Nephron progenitor cell (in vitro differentiated cells): ENCODE data around the gene OPHN1.
A peak's percentile ranks its signal among the peaks of the same experiment; 100 is the strongest.
"Not testable (repeated sequence)": the region's sequence is repeated elsewhere in the genome, so short reads cannot be mapped to it uniquely, and the experiment has no call there.

Experiments
- DNase-seq: peaks from one replicate; pipeline ENCODE4 v3.0.0; 2021
- H3K27ac Mint-ChIP-seq: 2 replicates; pipeline ENCODE4 v1.8.0; 2021; ENCODE audit warnings: mild to moderate bottlenecking, moderate library complexity, mixed read lengths
- H3K27me3 Mint-ChIP-seq: 2 replicates; pipeline ENCODE4 v1.8.0; 2021; ENCODE audit warnings: mild to moderate bottlenecking, low read depth, mixed read lengths; ENCODE audit not compliant: poor library complexity
- H3K36me3 Mint-ChIP-seq: 2 replicates; pipeline ENCODE4 v1.8.0; 2021; ENCODE audit warnings: low read depth, mixed read lengths
- H3K4me1 Mint-ChIP-seq: 2 replicates; pipeline ENCODE4 v1.8.0; 2021; ENCODE audit warnings: mixed read lengths
- H3K4me3 Mint-ChIP-seq: 2 replicates; pipeline ENCODE4 v1.8.0; 2021; ENCODE audit warnings: mild to moderate bottlenecking, moderate library complexity, mixed read lengths
- H3K9me3 Mint-ChIP-seq: 2 replicates; pipeline ENCODE4 v1.8.0; 2021; ENCODE audit warnings: mild to moderate bottlenecking, moderate library complexity, mixed read lengths
- CTCF ChIP-seq: fragments of 200-600 bp; sonication (generic); IDR thresholded peaks from 2 replicates; pipeline ENCODE4 v1.5.0; 2021; ENCODE audit warnings: antibody characterized with exemption

The OPHN1 gene

DNA sequence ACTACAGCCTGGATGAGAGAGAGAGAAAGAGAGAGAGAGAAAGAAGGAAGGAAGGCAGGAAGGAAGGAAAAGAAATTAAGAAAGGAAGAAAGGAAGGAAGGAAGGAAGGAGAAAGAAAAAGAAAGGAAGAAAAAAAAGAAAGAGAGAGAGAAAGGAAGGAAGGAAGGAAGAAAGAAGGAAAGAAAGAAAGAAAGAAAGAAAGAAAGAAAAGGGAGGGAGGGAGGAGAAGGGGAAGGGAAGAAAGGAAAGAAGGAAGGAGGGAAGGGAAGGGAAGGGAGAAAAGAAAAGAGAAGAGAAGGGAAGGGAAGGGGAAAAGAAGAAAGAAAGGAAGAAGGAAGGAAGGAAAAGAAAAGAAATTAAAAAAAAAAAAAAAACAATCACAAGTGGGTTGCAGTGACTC lies 146.3 kb downstream of the OPHN1 start:
- H3K36me3 Mint-ChIP-seq, result no peaks in the 10 kb centered on the region
- H3K9me3 Mint-ChIP-seq, result peaks cover 14% of the 10 kb centered on the region
- H3K4me3 Mint-ChIP-seq, result no peak overlapping the region
- peaks cover 6% of the 10 kb centered on the region for H3K4me1 Mint-ChIP-seq
- no peaks in the 10 kb centered on the region for H3K27me3 Mint-ChIP-seq
- TF ChIP-seq CTCF, result no peak
- no peak overlapping the region for H3K27ac Mint-ChIP-seq
- no peak for DNase-seq

DNA sequence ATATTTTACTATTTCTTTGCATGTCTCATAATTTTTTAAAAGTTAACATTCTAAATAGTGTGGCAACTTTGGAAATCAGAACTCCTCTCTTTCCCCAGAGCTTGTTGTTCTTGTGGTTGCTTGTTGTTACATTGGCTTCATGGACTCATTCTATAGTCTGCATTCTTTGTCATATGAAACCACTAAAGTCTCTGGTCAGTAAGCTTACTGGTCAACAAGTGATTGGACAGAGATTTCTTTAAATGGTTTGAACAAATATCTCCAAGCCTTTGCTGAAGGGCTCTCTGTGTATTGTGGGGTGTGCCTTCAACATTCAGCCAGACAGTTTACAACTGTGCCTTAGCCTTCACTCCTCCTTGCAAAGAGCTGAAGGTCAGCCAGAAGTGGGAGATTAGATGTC lies 147.2 kb downstream of the OPHN1 start:
- Mint-ChIP-seq H3K9me3 (peaks cover 14% of the 10 kb centered on the region), H3K4me3 (no peak overlapping the region), H3K4me1 (peaks cover 6% of the 10 kb centered on the region), H3K36me3 (no peaks in the 10 kb centered on the region), H3K27ac (no peak overlapping the region), H3K27me3 (no peaks in the 10 kb centered on the region)
- no peak for DNase-seq
- no peak for TF ChIP-seq CTCF

- no peaks in the 10 kb centered on the region for H3K27me3 Mint-ChIP-seq
- TF ChIP-seq CTCF, result no peak
- no peak overlapping the region for H3K27ac Mint-ChIP-seq
- peaks cover 20% of the 10 kb centered on the region for H3K9me3 Mint-ChIP-seq
- H3K4me3 Mint-ChIP-seq, result no peak overlapping the region
- DNase-seq, result no peak
- peaks cover 6% of the 10 kb centered on the region for H3K4me1 Mint-ChIP-seq
- H3K36me3 Mint-ChIP-seq, result no peaks in the 10 kb centered on the region
Measured at GRCh38 chrX:68284281-68284904, 148.9 kb downstream of the OPHN1 start.

- TF ChIP-seq CTCF, result no peak
- Mint-ChIP-seq H3K9me3 (peaks cover 35% of the 10 kb centered on the region), H3K36me3 (no peaks in the 10 kb centered on the region), H3K4me3 (no peak overlapping the region), H3K4me1 (no peaks in the 10 kb centered on the region), H3K27me3 (no peaks in the 10 kb centered on the region), H3K27ac (no peak overlapping the region)
- no peak for DNase-seq
Measured at GRCh38 chrX:68273887-68274286, 159.4 kb downstream of the OPHN1 start.

- not testable (repeated sequence) for DNase-seq, H3K36me3 Mint-ChIP-seq, H3K27ac Mint-ChIP-seq, H3K4me3 Mint-ChIP-seq, H3K4me1 Mint-ChIP-seq, H3K27me3 Mint-ChIP-seq
- peaks cover 60% of the 10 kb centered on the region for H3K9me3 Mint-ChIP-seq
Measured at GRCh38 chrX:68264793-68265192, 168.5 kb downstream of the OPHN1 start.

DNA sequence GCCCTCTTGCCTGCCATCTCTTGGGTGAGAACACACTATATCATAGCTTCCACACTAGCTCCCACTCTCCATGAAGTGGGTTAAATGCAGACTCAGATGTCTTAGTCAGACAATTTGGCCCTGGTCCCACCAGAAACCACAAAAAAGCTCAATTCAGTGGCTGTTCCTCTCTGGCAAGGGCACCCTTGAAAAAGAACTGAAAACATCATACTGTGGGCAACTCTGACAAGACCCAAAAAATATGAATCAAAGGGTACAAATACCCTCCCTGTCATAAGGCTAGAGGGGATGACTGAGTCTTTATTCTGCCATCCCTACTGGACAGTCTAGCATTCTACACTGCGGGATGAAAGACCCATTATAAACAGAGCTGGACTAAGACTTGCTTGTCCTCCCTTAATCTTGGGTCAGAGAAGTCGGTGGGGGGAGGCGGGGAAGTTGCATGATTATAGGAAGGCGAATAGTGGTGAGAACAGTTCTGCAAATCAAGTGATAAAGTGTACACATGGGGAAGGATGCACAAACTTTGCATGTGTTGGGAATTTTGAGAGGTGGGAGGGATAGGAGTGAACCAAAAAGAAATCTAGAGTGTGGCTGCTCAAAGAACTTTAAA lies 172.1 kb downstream of the OPHN1 start:
- peaks cover 10% of the 10 kb centered on the region for H3K36me3 Mint-ChIP-seq
- peaks cover 7% of the 10 kb centered on the region for H3K4me1 Mint-ChIP-seq
- H3K27me3 Mint-ChIP-seq, result peaks cover 4% of the 10 kb centered on the region
- H3K9me3 Mint-ChIP-seq, result peaks cover 41% of the 10 kb centered on the region
- no peak for DNase-seq
- no peak overlapping the region for H3K4me3 Mint-ChIP-seq
- no peak for TF ChIP-seq CTCF
- peak overlapping the region; percentile 12 for H3K27ac Mint-ChIP-seq
